ENCODE measurements around the gene TMEM106C.

The TMEM106C gene

DNA sequence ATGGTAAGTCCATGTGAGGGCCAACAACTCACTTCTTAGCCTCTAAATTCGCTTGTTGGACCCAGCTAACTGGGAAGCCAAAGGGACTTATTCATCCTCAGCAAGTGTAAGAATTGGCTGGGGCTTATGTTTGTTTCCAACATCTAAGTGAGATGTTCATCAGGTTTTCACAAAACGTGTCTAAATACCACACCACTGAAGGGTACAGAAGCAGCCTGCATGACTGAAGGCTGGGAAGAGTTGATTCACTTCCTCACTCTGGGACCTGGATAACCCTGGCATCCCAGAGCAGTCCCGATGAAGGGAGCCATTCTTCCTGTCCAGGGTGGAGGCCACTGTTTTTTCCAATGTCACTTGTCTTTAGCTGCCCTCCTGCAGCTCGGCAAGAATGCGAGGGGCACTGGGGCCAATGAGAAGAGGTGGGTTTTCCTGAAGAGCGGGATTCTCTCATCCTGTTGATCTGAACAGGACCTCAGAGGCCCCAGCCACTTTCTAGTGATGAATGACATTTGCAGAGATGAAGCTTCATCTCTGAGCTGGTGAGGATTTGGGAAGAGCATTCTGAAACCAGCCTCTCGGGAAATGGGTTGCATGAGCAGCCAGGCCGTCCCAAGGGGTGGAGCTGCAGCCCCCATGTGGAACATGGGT, 53.1 kb downstream of the TMEM106C start:
- DNase-seq (ENCODE audit: low read depth), result no peak

DNA sequence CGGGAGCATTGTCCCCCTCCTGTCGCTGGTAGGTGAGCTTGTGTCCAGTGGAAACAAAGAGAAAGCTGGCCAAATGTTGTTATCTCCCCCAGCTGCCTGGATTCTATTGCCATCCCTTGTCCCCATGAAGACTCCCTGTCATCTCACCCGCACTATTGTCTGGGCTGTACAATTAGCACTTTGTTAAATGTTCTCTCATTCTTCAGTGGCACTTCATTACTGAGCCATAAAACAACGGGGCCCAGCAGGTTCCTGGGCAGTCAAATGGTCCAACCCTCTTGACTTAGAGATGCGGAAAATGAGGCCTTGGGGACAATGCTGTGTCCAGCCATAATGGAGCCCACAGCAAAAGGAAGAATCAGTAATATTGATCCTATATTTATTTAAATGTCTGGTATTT, 54.1 kb downstream of the TMEM106C start:
- no peak for DNase-seq (ENCODE audit: low read depth)

DNA sequence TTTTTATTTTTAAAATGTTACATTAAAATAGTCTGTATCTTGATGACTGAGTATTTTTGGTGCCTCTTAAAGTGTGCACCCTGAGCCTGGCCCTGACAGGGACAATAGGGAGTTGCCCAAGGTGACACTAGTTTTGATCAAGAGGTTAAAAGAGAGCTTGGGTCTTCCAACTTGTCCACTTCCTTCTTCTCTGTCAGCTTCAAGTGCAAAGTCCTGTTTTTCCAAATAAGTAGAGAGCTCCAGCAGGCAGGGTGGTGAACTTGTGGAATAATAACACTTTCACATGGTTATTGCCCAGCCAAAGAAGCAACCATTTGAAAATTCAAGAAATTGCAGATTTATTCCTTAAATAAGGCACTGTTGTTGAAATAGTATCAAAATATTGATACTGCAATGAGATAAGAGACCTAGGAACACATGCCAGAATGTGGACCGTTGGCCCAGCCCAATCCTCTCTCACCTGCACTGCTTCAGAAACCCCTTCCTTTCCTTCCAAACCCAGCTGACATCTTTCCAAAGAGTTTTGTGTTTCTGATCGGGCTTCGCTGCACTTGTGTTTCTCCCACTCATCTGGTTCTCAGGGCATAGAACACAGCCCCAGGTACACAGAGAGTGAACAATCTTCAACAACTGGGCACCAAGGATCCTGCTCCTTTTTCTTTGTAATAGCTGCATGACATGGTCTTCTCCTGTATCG, 54.7 kb downstream of the TMEM106C start:
- DNase-seq (ENCODE audit: low read depth), result no peak
